Kidney glomerular epithelial cell (primary cell): ENCODE data around the gene GPS2.
A peak's percentile ranks its signal among the peaks of the same experiment; 100 is the strongest.

Experiments used
- DNase-seq: peaks from one replicate; lab custom pipeline; 2025; lab: John Stamatoyannopoulos, UW

Gene GPS2

GRCh38 chr17:7317161-7317803 lies 2.1 kb upstream of the GPS2 start:
- DNase-seq = no peak

- DNase-seq = no peak
Measured at GRCh38 chr17:7315570-7316235, 543 bp upstream of the GPS2 start.

- DNase-seq = peak; percentile 31
Measured at GRCh38 chr17:7313890-7314718, 1.1 kb downstream of the GPS2 start.

- peak; percentile 7 for DNase-seq
Measured at GRCh38 chr17:7313088-7313889, 1.9 kb downstream of the GPS2 start.

- no peak for DNase-seq
Measured at GRCh38 chr17:7312432-7313087, 2.6 kb downstream of the GPS2 start.

- no peak for DNase-seq
Measured at GRCh38 chr17:7311110-7311705, 4.0 kb downstream of the GPS2 start.

- no peak for DNase-seq
Measured at GRCh38 chr17:7309628-7310027, 5.5 kb downstream of the GPS2 start.

- DNase-seq = peak; percentile 75
Measured at GRCh38 chr17:7308625-7309433, 6.3 kb downstream of the GPS2 start.

GRCh38 chr17:7307686-7308624 lies 7.2 kb downstream of the GPS2 start:
- DNase-seq = peak; percentile 13

- peak; percentile 100 for DNase-seq
Measured at GRCh38 chr17:7306911-7307685, 8.1 kb downstream of the GPS2 start, which contains the start of gene EIF5A. Gene EIF5A (plus strand): TSS chr17:7307628. CDS start chr17:7309636, 2,008 bp downstream.

GRCh38 chr17:7304179-7304578 lies 11.0 kb downstream of the GPS2 start:
- no peak for DNase-seq

GRCh38 chr17:7296189-7296861 lies 18.8 kb downstream of the GPS2 start:
- DNase-seq = peak; percentile 24

- DNase-seq = no peak
Measured at GRCh38 chr17:7295230-7296180, 19.7 kb downstream of the GPS2 start.

- DNase-seq = no peak
Measured at GRCh38 chr17:7294614-7295153, 20.5 kb downstream of the GPS2 start, which contains the start of gene YBX2. Gene YBX2 (minus strand): TSS chr17:7294639. CDS start chr17:7294500, 139 bp downstream.

GRCh38 chr17:7293816-7294613 lies 21.1 kb downstream of the GPS2 start:
- no peak for DNase-seq
